PC-3 (cell line): Measurements from ENCODE around the gene NKX1-1.

Experiments
- EZH2 ChIP-seq: fragments of 300-600 bp; sonication (generic); IDR thresholded peaks from one replicate; pipeline ENCODE4 v1.6.1; 2017; ENCODE audit warnings: antibody characterized with exemption, mild to moderate bottlenecking, low read length; ENCODE audit not compliant: unreplicated experiment
- TF ChIP-seq, protein P1 (sequence below): fragments of 300-600 bp; sonication (generic); conservative IDR thresholded peaks from 2 replicates; pipeline ENCODE4 v1.5.1; 2017; ENCODE audit warnings: antibody characterized with exemption, low read depth, mild to moderate bottlenecking, low read length

DNA sequence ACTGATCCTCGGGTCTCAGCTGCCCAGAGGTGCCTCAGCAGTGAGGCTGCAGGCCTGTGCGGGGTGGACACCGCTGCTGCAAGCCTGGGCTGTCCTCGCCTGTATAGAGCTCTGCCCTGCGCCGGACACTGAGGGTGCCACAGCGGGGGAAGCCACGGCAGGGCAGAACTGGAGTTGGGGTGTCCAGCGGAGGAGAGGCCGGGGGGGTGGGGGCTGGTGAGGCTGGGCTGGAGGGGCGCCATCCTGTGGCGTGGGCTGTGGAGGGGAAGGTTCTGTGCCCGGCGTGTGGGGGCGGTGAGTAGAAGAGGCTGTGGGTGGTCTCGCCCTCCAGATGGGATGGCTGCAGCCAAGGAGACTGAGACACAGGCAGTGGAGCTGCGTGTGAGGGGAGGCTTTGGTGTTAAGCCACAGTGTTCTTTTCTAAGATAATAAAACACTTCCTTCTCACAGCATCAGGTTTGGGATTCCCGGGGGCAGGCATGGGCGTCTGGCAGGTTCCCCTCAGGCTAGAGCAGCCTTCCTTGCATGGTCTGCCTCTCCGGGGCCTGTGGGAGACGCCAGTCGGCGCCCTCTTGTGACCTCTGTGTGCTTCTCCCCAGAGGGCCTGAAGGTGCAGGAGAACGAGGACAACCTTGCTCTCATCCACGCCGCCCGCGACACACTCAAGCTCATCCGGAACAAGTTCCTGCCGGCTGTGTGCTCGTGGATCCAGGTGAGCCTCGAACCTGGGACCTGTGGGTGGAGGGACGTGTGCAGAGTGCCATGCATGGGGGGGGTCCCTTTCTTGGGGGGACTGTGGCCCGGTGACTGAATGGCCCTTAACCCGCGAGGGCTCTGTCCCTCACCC is 51.9 kb downstream of the NKX1-1 start:
- TF ChIP-seq, protein P1, sequence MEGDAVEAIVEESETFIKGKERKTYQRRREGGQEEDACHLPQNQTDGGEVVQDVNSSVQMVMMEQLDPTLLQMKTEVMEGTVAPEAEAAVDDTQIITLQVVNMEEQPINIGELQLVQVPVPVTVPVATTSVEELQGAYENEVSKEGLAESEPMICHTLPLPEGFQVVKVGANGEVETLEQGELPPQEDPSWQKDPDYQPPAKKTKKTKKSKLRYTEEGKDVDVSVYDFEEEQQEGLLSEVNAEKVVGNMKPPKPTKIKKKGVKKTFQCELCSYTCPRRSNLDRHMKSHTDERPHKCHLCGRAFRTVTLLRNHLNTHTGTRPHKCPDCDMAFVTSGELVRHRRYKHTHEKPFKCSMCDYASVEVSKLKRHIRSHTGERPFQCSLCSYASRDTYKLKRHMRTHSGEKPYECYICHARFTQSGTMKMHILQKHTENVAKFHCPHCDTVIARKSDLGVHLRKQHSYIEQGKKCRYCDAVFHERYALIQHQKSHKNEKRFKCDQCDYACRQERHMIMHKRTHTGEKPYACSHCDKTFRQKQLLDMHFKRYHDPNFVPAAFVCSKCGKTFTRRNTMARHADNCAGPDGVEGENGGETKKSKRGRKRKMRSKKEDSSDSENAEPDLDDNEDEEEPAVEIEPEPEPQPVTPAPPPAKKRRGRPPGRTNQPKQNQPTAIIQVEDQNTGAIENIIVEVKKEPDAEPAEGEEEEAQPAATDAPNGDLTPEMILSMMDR: no peak
- no peak for TF ChIP-seq EZH2
